Retina (tissue), 1 donor: ENCODE results near the gene PLCL2.

ENCODE experiments used
- DNase-seq: peaks from one replicate; pipeline ENCODE4 v3.0.0-alpha.2; 2016

PLCL2 gene

DNA sequence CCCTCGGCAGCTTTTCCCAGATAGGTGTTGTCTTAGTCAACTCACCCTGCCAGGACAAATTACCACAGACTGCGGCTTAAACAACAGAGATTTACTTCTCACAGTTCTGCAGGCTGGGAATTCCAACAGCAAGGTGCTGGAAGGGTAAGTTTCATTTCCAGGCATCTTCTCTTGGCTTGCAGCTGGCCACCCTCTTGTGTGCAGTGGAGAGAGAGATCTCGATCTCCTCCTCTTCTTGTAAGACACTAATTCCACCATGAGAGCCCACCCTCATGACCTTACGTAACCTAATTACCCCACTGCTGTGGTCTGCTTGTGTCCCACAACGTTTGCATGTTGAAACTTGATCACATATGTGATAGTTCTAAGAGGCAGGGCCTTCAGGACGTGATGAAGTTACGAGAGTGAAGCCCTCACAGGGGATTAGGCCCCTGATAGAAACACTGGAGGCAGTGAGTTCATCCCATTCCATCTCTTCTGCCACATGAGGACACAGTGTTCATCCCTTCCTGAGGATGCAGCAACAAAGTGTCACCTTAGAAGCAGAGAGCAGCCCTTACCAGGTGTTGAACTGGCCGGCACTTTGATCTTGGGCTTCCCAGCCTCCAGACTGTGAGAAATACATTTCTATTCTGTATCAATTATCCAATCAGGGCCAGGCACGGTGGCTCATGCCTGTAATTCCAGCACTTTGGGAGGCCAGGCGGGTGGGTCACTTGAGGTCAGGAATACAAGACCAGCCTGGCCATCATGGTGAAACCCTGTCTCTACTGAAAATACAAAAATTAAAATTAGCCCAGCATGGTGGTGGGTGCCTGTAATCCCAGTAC, 247.7 kb downstream of the PLCL2 start:
- DNase-seq: no peak

- no peak for DNase-seq
Measured at GRCh38 chr3:17133632-17134545, 249.1 kb downstream of the PLCL2 start.

DNA sequence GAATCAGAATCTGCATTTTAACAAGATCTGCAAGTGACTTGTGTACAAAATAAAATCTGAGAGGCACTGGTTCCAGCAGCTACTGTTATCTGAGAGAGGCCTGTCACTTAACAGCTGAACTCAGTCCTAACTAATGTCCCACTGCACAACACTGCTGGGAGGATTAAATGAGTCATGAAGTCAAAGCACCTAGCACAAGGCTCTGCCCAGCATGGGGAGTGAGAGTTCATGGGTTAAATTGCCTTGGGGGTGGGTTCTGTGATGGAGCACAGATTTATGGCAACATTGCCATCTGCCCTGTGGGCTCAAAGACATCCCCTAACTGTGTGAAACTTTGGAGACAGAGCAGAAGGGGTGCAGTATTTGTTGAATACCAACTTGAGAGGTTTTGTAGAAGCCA, 250.9 kb downstream of the PLCL2 start:
- no peak for DNase-seq

DNA sequence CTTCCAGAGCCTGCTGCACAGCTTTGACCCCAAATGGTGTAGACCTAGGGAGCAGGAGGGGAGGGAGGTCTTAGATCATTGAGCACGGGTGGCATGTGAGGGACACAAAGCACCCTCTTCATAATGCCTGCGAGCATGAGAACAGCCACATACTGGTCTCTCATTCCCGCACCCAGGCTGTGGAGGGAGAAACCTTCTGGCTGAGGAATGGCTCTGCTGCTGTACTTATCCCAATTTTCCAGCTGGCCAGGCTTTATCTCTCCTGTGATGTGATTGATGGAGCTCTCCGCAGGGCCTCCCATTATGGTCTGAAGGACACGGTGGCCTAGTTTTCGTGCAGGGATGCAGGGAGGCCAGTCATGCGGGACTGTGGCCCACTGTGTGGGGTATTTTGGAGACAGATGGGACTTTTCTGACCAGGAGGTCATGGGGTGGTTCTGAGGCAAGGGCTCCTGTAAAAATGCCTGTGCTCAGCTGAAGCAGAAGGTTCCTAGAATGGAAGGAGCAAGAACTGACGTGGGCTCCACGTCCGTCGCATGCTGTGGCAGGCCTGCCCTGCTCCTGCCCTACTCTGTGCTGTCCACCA, 251.5 kb downstream of the PLCL2 start:
- DNase-seq: peak; percentile 82

DNA sequence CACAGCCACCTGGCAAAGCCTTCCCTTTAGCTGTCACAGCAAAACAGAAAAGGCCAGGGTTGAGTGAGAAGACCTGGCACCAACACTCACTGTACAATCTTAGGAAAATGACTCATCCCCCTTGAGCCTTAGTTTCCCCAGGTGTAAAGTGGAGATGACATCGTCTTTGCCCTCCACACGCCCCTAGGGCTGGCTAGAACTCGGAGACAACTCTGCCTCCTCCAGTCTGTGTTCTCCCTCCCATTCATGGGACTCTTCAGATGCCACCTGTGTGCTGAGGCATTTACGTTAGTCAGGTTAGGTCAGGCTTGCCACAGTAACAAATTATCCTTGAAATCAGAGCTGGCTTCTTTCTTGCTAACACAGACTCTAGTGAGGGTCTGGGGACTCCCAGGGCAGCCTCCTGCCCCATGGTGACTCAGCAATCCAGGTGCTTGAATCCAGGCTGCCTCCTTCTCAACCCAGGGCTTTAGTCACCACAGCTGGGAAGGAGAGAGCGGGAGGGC, 252.6 kb downstream of the PLCL2 start:
- DNase-seq: no peak

GRCh38 chr3:17138246-17139039, 253.7 kb downstream of the PLCL2 start:
- DNase-seq: no peak
